Common myeloid progenitor, CD34-positive (primary cell): ENCODE results near the gene CD8B2. TPM values are rescaled to one million over a fixed set of nuclear protein-coding genes. Genes with fewer than 3 reads are reported as not detected.
"Not testable (repeated sequence)": the region's sequence is repeated elsewhere in the genome, so short reads cannot be mapped to it uniquely, and the experiment has no call there.

Source experiments
- CTCF ChIA-PET: fragments of 350-600 bp; sonication (Branson Sonifier 250); formaldehyde crosslinking; loops from one replicate; lab custom pipeline; 2021; ENCODE audit warnings: antibody characterized with exemption; lab: Charles Lee
- POLR2A ChIA-PET: fragments of 350-600 bp; sonication (Branson Sonifier 250); formaldehyde crosslinking; loops from one replicate; lab custom pipeline; 2021; ENCODE audit warnings: antibody characterized with exemption; lab: Charles Lee
- DNase-seq, 3 donors: peaks; one replicate each; pipeline versions ENCODE4 v3.0.0 to v3.0.0-alpha.2; 2013
- H3K27ac ChIP-seq, 2 experiments: 1 replicate in 1 of 2; 2 replicates in 1 of 2; pipeline ENCODE4 v1.7.0; 2013; ENCODE audit warnings: inconsistent platforms in 2 of 2, low read length in 2 of 2, mild to moderate bottlenecking in 2 of 2, low read depth in 1 of 2, moderate library complexity in 1 of 2; ENCODE audit not compliant: severe bottlenecking in 2 of 2, insufficient read depth in 1 of 2, poor library complexity in 1 of 2
- H3K27me3 ChIP-seq, 5 experiments: replicated peaks in 2 of 5; 1 replicate in 3 of 5; 2 replicates in 2 of 5; pipeline versions ENCODE4 v1.6.1 to v1.7.0; 2013; ENCODE audit warnings: low read length in 4 of 5, mild to moderate bottlenecking in 2 of 5, moderate library complexity in 2 of 5, inconsistent platforms in 1 of 5; ENCODE audit not compliant: insufficient read depth in 5 of 5, control insufficient read depth in 4 of 5
- H3K36me3 ChIP-seq, 4 experiments: 1 replicate in 2 of 4; 2 replicates in 2 of 4; pipeline versions ENCODE4 v1.6.1 to v1.7.0; 2013; ENCODE audit warnings: low read length in 3 of 4, control low read depth in 1 of 4, mild to moderate bottlenecking in 1 of 4; ENCODE audit not compliant: control insufficient read depth in 4 of 4, insufficient read depth in 4 of 4
- H3K4me1 ChIP-seq, 4 experiments: 1 replicate in 3 of 4; 2 replicates in 1 of 4; pipeline versions ENCODE4 v1.6.1 to v1.7.1; 2013; ENCODE audit warnings: low read length in 3 of 4, mild to moderate bottlenecking in 3 of 4, control low read depth in 1 of 4, inconsistent platforms in 1 of 4, moderate library complexity in 1 of 4; ENCODE audit not compliant: control insufficient read depth in 4 of 4, insufficient read depth in 4 of 4; ENCODE audit errors: control extremely low read depth in 1 of 4
- H3K4me3 ChIP-seq, 7 experiments: 1 replicate in 4 of 7; 2 replicates in 3 of 7; pipeline versions ENCODE4 v1.5.1 to v1.7.0; 2013; ENCODE audit warnings: mild to moderate bottlenecking in 7 of 7, low read length in 6 of 7, moderate library complexity in 6 of 7, inconsistent platforms in 2 of 7, low read depth in 2 of 7, control low read depth in 1 of 7; ENCODE audit not compliant: insufficient read depth in 4 of 7, control insufficient read depth in 1 of 7; ENCODE audit errors: extremely low read depth in 1 of 7
- H3K9me3 ChIP-seq, 5 experiments: 1 replicate in 4 of 5; 2 replicates in 1 of 5; pipeline versions ENCODE4 v1.6.1 to v1.7.1; 2013; ENCODE audit warnings: low read length in 4 of 5, mild to moderate bottlenecking in 2 of 5, inconsistent platforms in 1 of 5, low read depth in 1 of 5, moderate library complexity in 1 of 5; ENCODE audit not compliant: control insufficient read depth in 4 of 5, insufficient read depth in 2 of 5; ENCODE audit errors: control extremely low read depth in 1 of 5
- WGBS: methylation state at CpG from one replicate; pipeline ENCODE4 v1.1.5; 2013; ENCODE audit not compliant: insufficient coverage; 5-methylcytosine and 5-hydroxymethylcytosine counted together
- polyA plus RNA-seq: library from polyadenylated mRNA; unstranded; fragments of 120-200 nt; gene quantifications from one replicate; pipeline ENCODE4 v1.2.1, GENCODE V29; 2013

The CD8B2 gene
- polyA plus RNA-seq = 0.03 TPM

DNA sequence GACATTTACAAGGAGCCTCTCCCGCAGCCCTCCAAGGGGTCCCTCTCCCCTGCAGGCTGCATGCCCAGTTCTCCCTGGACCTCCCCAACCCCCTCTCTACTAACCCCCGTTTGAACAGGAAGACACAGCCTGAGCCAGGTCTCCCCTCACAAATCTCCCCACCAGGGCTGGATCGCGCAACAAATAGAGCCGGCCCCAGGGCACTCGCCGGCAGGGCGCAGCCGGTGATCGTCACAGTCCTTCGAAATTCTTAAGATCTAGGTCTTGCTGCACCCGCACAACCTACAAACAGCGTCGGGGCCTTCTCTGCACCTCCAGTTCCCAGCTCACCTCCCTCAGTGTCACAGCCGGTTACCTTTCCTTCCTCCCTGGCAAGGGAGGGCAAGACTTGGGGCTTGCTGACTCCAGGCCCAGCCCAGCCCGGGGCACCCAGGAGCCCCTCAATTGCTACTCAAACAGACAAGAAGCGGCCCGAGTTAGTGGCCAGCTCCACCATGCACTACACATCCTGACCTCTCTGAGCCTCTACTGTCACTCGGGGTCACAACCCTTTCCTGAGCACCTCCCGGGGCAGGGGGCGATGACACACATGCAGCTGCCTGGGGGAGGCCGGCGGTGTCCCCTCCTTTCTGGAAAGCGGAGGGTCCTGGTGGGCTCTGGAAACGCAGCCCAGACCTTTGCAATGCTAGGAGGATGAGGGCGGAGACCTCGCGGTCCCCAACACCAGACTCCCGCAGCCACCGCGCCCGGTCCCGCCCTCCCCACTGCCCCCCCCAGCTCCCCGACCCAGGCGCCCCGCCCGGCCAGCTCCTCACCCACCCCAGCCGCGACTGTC lies at the start of gene CD8B2:
TSS of gene CD8B2 (plus strand) at position 814 of the 835 bp plus-strand sequence. CDS start 63 bp downstream, outside the sequence.
- CTCF ChIA-PET, H3K9me3 ChIP-seq, H3K36me3 ChIP-seq, H3K27ac ChIP-seq, H3K4me1 ChIP-seq: not testable (repeated sequence)
- peaks cover 0 to 17% (median 5%) of the 10 kb centered on the region in 5 experiments for H3K27me3 ChIP-seq
- POLR2A ChIA-PET = interaction anchor here (0.5 kb wide), 1 partner anchor 1064 kb away, joined by 3 read pairs; no protein-coding TSS in a partner anchor
- peak within 1 kb of the TSS in 3 of 7 experiments; percentile 19 to 60 (median 32) for H3K4me3 ChIP-seq
- WGBS = no CpG with 5 or more reads among the region's 39 CpGs
- peak in 1 of 3 donors; percentile 9 for DNase-seq

DNA sequence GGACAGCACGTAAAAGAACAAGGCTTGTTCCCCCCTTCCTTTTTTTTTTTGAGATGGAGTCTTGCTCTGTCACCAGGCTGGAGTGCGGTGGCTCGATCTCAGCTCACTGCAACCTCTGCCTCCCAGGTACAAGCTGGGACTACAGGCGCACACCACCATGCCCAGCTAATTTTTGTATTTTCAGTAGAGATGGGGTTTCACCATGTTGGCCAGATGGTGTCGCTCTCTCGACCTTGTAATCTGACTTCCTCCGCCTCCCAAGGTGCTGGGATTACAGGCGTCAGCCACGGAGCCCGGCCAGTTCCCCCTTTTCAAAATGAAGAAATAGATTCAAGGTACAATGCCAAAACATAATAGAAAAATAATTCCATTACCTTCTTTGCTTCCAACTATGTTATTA lies 25.3 kb upstream of the CD8B2 start:
- peak; percentile 48 to 67 (median 53) for DNase-seq
- H3K4me3 ChIP-seq, CTCF ChIA-PET, POLR2A ChIA-PET, H3K27me3 ChIP-seq, H3K36me3 ChIP-seq, H3K4me1 ChIP-seq, H3K9me3 ChIP-seq, H3K27ac ChIP-seq: not testable (repeated sequence)
- 80% methylated on average over 1 of the region's 10 CpGs for WGBS

DNA sequence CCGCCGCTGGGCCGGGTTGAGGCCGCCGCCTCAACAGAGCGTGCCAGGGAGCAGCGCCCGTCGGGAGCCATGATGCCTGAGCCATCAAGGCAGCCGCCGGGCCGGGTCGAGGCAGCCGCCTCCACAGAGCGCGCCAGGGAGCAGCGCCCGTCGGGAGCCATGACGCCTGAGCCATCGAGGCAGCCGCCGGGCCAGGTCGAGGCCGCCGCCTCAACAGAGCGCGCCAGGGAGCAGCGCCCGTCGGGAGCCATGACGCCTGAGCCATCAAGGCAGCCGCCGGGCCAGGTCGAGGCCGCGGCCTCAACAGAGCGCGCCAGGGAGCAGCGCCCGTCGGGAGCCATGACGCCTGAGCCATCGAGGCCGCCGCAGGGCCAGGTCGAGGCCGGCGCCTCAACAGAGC lies 19.6 kb upstream of the CD8B2 start:
- H3K9me3 ChIP-seq, POLR2A ChIA-PET, H3K36me3 ChIP-seq, DNase-seq, H3K27me3 ChIP-seq, CTCF ChIA-PET, H3K27ac ChIP-seq, H3K4me1 ChIP-seq, H3K4me3 ChIP-seq: not testable (repeated sequence)
- 91% methylated on average over 36 of the region's 49 CpGs for WGBS

DNA sequence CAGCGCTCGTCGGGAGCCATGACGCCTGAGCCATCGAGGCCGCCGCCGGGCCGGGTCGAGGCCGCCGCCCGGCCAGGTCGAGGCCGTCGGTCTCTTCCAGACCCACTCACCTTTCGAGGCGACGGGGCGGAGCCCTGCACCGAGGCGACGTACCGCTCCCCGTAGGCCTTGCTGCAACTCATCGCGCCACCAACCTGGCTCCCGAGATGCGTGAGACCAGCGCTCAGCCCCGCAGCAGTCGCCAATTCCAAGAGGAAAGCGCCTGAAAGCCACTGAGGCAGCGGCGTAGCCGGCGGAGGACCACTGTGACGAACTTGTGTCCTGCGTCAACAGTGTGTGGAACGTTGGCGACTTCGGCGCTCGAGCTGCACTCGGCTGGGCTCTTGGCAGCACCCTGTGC lies 19.1 kb upstream of the CD8B2 start, which contains the start of gene RGPD3:
TSS of gene RGPD3 (minus strand) at position 307 of the 400 bp plus-strand sequence. CDS start at position 182, 125 bp downstream.
- H3K27ac ChIP-seq, DNase-seq, H3K9me3 ChIP-seq, POLR2A ChIA-PET, CTCF ChIA-PET, H3K4me3 ChIP-seq, H3K4me1 ChIP-seq, H3K36me3 ChIP-seq, H3K27me3 ChIP-seq: not testable (repeated sequence)
- WGBS = 98% methylated on average over 38 of the region's 45 CpGs

DNA sequence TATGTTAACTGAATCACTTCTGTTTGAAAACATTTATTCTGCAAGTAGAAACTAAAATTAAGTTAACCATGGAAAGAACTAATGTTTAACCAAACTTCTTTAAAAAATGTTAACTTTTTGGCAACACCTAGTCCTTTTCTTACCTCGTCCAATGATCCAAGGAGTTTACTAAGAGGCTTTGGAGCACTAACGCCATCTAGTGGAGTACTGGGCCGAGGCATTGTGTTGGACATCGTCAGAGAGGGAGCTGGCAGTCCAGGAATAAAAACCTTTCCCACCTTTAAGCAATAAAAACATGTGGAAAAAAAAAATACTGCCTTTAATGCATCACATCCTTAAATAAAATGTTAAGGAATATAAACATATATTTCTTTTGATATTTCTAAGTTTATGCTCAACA lies 16.5 kb upstream of the CD8B2 start:
- DNase-seq, H3K27ac ChIP-seq, POLR2A ChIA-PET, H3K9me3 ChIP-seq, H3K27me3 ChIP-seq, H3K4me3 ChIP-seq, H3K36me3 ChIP-seq, H3K4me1 ChIP-seq: not testable (repeated sequence)
- CTCF ChIA-PET = interaction anchor here (0.7 kb wide), 1 partner anchor 72 kb away, joined by 3 read pairs; no protein-coding TSS in a partner anchor
- WGBS = no CpG with 5 or more reads among the region's 4 CpGs

DNA sequence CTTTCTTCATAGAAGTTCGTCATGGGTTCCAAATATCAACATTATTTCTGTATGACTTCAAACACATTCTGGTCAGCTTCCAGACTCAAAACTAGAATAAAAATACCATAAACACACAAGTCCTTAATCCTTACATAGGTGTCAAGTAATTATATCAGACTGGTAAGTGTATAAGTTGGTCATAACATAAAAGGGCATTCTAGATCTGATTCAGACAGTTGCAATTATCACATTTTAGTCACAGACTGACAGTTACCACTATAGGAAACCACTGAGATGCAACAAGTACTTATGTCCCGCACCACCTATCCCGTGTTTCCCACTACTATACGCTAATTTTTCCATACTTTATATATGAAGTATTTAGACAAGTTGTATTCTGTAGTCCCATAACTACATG lies 9.5 kb upstream of the CD8B2 start:
- H3K9me3 ChIP-seq, H3K4me3 ChIP-seq, H3K27me3 ChIP-seq, H3K36me3 ChIP-seq, H3K27ac ChIP-seq, H3K4me1 ChIP-seq, DNase-seq, CTCF ChIA-PET, POLR2A ChIA-PET: not testable (repeated sequence)
- WGBS = 83% methylated on average over 1 of the region's 4 CpGs

DNA sequence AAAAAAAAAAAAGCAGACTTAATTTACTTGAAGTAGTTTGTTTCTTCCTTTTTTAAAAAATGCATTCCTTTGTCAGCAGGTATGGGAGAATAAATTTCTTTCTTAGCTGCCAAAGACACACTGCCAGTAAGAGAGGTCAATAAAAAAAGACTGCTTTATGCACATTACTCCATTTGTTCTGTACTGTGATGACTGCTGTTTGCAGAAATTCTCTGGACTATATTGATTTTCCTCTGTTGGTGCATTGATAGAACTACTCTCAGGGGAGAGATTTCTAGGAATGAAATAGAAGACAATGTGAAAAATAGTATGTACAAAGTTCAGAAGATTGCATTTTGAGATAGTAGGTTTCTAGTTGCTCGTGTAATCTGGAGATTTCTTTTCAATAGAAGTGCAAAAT lies 7.6 kb upstream of the CD8B2 start:
- H3K27me3 ChIP-seq, CTCF ChIA-PET, H3K9me3 ChIP-seq, H3K4me1 ChIP-seq, DNase-seq, H3K4me3 ChIP-seq, H3K27ac ChIP-seq, POLR2A ChIA-PET, H3K36me3 ChIP-seq: not testable (repeated sequence)
- WGBS = no CpG with 5 or more reads among the region's 1 CpG
